Endothelial cell of umbilical vein (primary cell): ENCODE measurements around the gene ANK2.

ENCODE experiments used
- CTCF ChIP-seq, 2 donors: IDR thresholded peaks; 1 replicate in 1 of 2; 2 replicates in 1 of 2; pipeline ENCODE4 v1.5.1; 2011; ENCODE audit warnings: low read length in 2 of 2, mild to moderate bottlenecking in 2 of 2, moderate library complexity in 2 of 2, control low read depth in 1 of 2, inconsistent platforms in 1 of 2, low read depth in 1 of 2; ENCODE audit not compliant: insufficient read depth in 1 of 2; ENCODE audit errors: extremely low read depth in 1 of 2
- EZH2 ChIP-seq: IDR thresholded peaks from 2 replicates; pipeline ENCODE4 v1.6.1; 2012; ENCODE audit warnings: borderline replicate concordance, low read depth, mild to moderate bottlenecking, moderate library complexity, low read length, inconsistent platforms; ENCODE audit not compliant: severe bottlenecking
- FOS ChIP-seq: IDR thresholded peaks from 2 replicates; pipeline ENCODE4 v1.6.1; 2011; ENCODE audit warnings: mild to moderate bottlenecking, low read length, moderate library complexity, borderline replicate concordance; ENCODE audit not compliant: insufficient read depth
- JUN ChIP-seq: IDR thresholded peaks from 2 replicates; pipeline ENCODE4 v1.6.1; 2011; ENCODE audit warnings: borderline replicate concordance, low read depth; ENCODE audit not compliant: insufficient read length, insufficient read depth
- MYC ChIP-seq: IDR thresholded peaks from one replicate; pipeline ENCODE4 v1.6.1; 2011; ENCODE audit warnings: mild to moderate bottlenecking, low read depth, low read length
- POLR2A ChIP-seq: IDR thresholded peaks from 2 replicates; pipeline ENCODE4 v1.6.1; 2012; ENCODE audit warnings: low read depth, mild to moderate bottlenecking, control low read depth, low read length
- POLR2AphosphoS5 ChIP-seq: IDR thresholded peaks from 2 replicates; pipeline ENCODE4 v1.6.1; 2012; ENCODE audit warnings: low read depth, mild to moderate bottlenecking, control low read depth, low read length, moderate library complexity; ENCODE audit not compliant: insufficient read depth

GRCh38 chr4:113028074-113028473 lies 21.4 kb upstream of the ANK2 start:
- TF ChIP-seq CTCF (IDR thresholded peaks at IDR 0.05; ENCODE audit: extremely low read depth in 1 of 2, insufficient read depth in 1 of 2, low read depth in 1 of 2, low read length in 2 of 2) (no peak), POLR2A (no peak), EZH2 (no peak), POLR2AphosphoS5 (no peak), JUN (no peak), FOS (no peak), MYC (no peak)
